ENCODE data around the gene TSPAN14. TPM values are rescaled to one million over a fixed set of nuclear protein-coding genes. Genes with fewer than 3 reads are reported as not detected.

TSPAN14 gene
- total RNA-seq, 1 experiment from 2014 or later: 116 TPM

- intact Hi-C loops (cut with micrococcal nuclease; ENCODE audit: unreplicated experiment): no loop called here
- H3K4me1 Mint-ChIP-seq (ENCODE audit: low read depth, unreplicated experiment): peaks cover 13% of the 10 kb centered on the region
- H3K27me3 Mint-ChIP-seq (ENCODE audit: unreplicated experiment): peaks cover 64% of the 10 kb centered on the region
- no peaks in the 10 kb centered on the region for H3K36me3 Mint-ChIP-seq (ENCODE audit: insufficient read depth, unreplicated experiment)
- DNase-seq: no peak
- TF ChIP-seq CTCF (IDR thresholded peaks at IDR 0.05; ENCODE audit: unreplicated experiment): no peak
- CTCF ChIA-PET: interaction anchor here (0.7 to 1.3 kb wide), 4 partner anchors 8 to 174 kb away, joined by 3 read pairs; no protein-coding TSS in a partner anchor
- no peak overlapping the region for H3K27ac Mint-ChIP-seq (ENCODE audit: unreplicated experiment)
- BruUV-seq (replicated peaks): no TSS peak
- no peak overlapping the region for H3K4me3 Mint-ChIP-seq (ENCODE audit: low read depth, unreplicated experiment)
- no peaks in the 10 kb centered on the region for H3K9me3 Mint-ChIP-seq (ENCODE audit: low read depth, unreplicated experiment)
Observed at GRCh38 chr10:80552151-80552646, 98.1 kb downstream of the TSPAN14 start.

- CTCF ChIA-PET: no interaction called here
- Mint-ChIP-seq H3K27ac (ENCODE audit: unreplicated experiment) (no peak overlapping the region), H3K36me3 (ENCODE audit: insufficient read depth, unreplicated experiment) (no peaks in the 10 kb centered on the region), H3K27me3 (ENCODE audit: unreplicated experiment) (peaks cover 57% of the 10 kb centered on the region), H3K4me1 (ENCODE audit: low read depth, unreplicated experiment) (peaks cover 13% of the 10 kb centered on the region), H3K9me3 (ENCODE audit: low read depth, unreplicated experiment) (no peaks in the 10 kb centered on the region), H3K4me3 (ENCODE audit: low read depth, unreplicated experiment) (no peak overlapping the region)
- TF ChIP-seq CTCF (IDR thresholded peaks at IDR 0.05; ENCODE audit: unreplicated experiment): no peak
- no TSS peak for BruUV-seq (replicated peaks)
- no peak for DNase-seq
- intact Hi-C loops (cut with micrococcal nuclease; ENCODE audit: unreplicated experiment): no loop called here
Observed at GRCh38 chr10:80553436-80553835, 99.3 kb downstream of the TSPAN14 start.

- no peak overlapping the region for H3K4me3 Mint-ChIP-seq (ENCODE audit: low read depth, unreplicated experiment)
- CTCF ChIA-PET: no interaction called here
- no TSS peak for BruUV-seq (replicated peaks)
Observed at GRCh38 chr10:80554050-80554449, 99.9 kb downstream of the TSPAN14 start.

GRCh38 chr10:80555415-80555814 lies 101.3 kb downstream of the TSPAN14 start:
- no peaks in the 10 kb centered on the region for H3K9me3 Mint-ChIP-seq (ENCODE audit: low read depth, unreplicated experiment)
- intact Hi-C loops (cut with micrococcal nuclease; ENCODE audit: unreplicated experiment): no loop called here
- no peak for DNase-seq
- H3K36me3 Mint-ChIP-seq (ENCODE audit: insufficient read depth, unreplicated experiment): no peaks in the 10 kb centered on the region
- no TSS peak for BruUV-seq (replicated peaks)
- CTCF ChIA-PET: interaction anchor here (0.7 to 1.3 kb wide), 3 partner anchors 13 to 625 kb away, joined by 3 to 9 read pairs (median 4); no protein-coding TSS in a partner anchor
- TF ChIP-seq CTCF (IDR thresholded peaks at IDR 0.05; ENCODE audit: unreplicated experiment): no peak
- no peak overlapping the region for H3K27ac Mint-ChIP-seq (ENCODE audit: unreplicated experiment)
- H3K4me1 Mint-ChIP-seq (ENCODE audit: low read depth, unreplicated experiment): peaks cover 13% of the 10 kb centered on the region
- peaks cover 47% of the 10 kb centered on the region for H3K27me3 Mint-ChIP-seq (ENCODE audit: unreplicated experiment)
- H3K4me3 Mint-ChIP-seq (ENCODE audit: low read depth, unreplicated experiment): no peak overlapping the region

More at GRCh38 chr10:80554050-80554449, 99.9 kb downstream of the TSPAN14 start:
- Mint-ChIP-seq H3K27me3 (ENCODE audit: unreplicated experiment) (peaks cover 51% of the 10 kb centered on the region), H3K27ac (ENCODE audit: unreplicated experiment) (no peak overlapping the region), H3K9me3 (ENCODE audit: low read depth, unreplicated experiment) (no peaks in the 10 kb centered on the region), H3K4me1 (ENCODE audit: low read depth, unreplicated experiment) (peaks cover 13% of the 10 kb centered on the region), H3K36me3 (ENCODE audit: insufficient read depth, unreplicated experiment) (no peaks in the 10 kb centered on the region)
- no peak for TF ChIP-seq CTCF (IDR thresholded peaks at IDR 0.05; ENCODE audit: unreplicated experiment)
- no peak for DNase-seq
- intact Hi-C loops (cut with micrococcal nuclease; ENCODE audit: unreplicated experiment): no loop called here
